Hepatic stellate cell (primary cell): ENCODE results near the gene KIAA1217.
"Not testable (repeated sequence)": the region's sequence is repeated elsewhere in the genome, so short reads cannot be mapped to it uniquely, and the experiment has no call there.

Source experiments
- DNase-seq: peaks from one replicate; pipeline ENCODE4 v3.0.0; 2011; ENCODE audit warnings: low spot score

Gene KIAA1217

DNA sequence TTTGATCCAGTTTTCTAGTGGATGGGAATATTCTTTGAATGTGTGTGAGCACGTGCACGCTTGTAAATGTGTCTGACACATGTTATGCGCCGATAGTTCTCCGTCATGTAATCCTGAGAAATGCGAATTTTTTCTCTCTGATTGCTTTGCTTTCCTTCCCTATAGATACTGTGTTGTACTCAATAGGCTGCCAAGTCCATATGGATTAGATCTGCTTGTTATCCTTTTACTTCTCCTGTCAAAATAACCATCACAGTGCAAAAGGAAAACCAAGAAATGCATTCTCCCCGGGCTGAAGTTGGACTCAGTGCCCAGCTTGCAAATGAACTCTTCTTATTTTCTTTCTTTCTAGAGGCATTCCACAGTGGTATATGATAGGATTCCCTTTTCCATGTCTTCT is 131.9 kb downstream of the KIAA1217 start:
- DNase-seq = no peak

GRCh38 chr10:24341371-24341770 is 132.4 kb downstream of the KIAA1217 start:
- DNase-seq = no peak

GRCh38 chr10:24341897-24342296 is 133.0 kb downstream of the KIAA1217 start:
- no peak for DNase-seq

DNA sequence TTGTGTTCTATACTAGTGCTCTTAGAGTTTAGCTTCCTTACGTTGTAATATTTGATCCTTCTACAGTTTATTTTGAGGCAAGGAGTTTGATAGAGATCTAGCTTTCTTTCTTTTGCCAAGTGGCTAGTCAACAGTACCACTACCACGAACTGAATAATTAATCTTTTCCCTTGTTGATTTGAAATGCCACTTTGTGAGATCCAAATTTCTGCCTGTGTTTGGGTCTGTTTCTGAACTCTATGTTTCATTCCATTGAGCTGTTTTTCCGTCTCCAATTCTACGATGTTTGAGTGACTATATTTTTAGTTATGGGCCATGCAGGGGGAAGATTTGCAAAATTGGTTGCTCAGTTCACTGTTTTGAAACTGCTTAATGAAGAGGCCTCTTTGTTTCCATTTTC is 134.7 kb downstream of the KIAA1217 start:
- DNase-seq = no peak

- DNase-seq = peak; percentile 75
Measured at GRCh38 chr10:24344279-24344678, 135.3 kb downstream of the KIAA1217 start.

GRCh38 chr10:24344695-24345463 is 135.9 kb downstream of the KIAA1217 start:
- DNase-seq = no peak

DNA sequence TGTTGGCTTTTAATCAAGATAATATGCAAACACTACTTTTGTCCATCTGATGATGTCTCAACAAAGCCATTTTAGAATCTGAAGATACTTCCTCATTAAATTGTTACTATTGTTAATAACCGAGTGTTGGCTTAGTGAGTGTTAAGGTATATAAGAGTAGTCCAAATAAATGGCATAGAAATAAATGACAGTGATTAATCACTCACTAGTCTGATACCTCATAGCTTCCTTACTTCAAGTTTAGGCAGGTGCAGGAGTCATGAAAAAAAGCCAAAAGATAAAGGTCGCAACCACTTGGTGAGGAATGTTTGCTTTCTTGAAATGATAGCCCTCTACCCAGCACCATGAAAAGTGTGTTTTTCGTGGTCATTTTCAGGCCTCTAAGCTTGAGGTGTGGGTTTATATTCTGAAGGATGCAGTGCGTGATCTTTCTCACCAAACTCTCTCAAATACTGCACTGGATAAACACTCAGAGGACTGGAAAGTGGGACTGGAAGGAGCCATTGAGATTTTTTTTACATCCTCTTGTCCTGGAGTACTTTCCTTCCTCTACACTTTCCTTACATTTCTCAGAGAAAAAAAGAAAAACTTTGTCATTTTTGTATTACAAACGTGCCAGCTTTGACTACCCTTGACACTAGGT is 138.1 kb downstream of the KIAA1217 start:
- no peak for DNase-seq

DNA sequence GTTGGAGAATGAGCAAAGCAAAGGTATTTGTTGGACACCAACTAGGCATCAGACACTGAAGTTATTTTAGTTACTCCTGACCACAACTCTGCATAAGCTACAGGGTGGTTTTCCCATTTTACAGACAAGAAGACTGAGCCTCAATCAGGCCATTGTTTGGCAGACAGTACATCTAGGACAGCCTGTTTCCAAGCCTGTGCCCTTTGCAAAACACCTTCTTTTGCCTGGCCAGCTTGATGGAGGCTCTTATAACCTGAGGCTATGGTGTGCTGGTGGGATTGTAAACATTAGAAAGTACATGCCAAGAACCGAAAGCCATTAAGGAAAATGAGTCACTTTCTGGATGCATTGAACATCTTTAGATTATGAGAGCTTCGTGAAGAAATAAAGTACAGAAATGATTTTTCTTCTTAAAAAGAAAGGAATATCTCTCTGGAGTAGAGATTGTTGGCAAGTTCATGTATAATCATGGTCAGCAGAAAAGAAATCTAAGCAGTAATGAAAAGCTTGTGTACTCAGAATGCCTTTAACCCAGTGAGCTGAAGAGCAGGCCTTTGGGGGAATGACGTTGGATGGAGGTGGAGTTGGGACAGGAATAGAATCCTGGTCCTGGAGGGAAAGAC is 140.6 kb downstream of the KIAA1217 start:
- no peak for DNase-seq

- no peak for DNase-seq
Measured at GRCh38 chr10:24350070-24350921, 141.4 kb downstream of the KIAA1217 start.

DNA sequence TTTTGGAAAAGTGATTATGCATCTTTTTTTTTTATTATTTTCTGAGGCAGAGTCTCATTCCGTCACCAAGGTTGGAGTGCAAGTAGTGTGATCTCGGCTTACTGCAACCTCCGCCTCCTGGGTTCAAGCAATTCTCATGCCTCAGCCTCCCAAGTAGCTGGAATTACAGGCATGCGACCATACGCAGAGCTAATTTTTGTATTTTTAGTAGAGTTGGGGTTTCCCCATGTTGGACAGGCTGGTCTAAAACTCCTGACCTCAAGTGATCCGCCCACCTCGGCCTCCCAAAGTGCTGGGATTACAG is 141.9 kb downstream of the KIAA1217 start:
- DNase-seq = not testable (repeated sequence)

GRCh38 chr10:24351961-24352360 is 143.0 kb downstream of the KIAA1217 start:
- no peak for DNase-seq

- no peak for DNase-seq
Measured at GRCh38 chr10:24352399-24352798, 143.5 kb downstream of the KIAA1217 start.

GRCh38 chr10:24353319-24353718 is 144.4 kb downstream of the KIAA1217 start:
- no peak for DNase-seq

DNA sequence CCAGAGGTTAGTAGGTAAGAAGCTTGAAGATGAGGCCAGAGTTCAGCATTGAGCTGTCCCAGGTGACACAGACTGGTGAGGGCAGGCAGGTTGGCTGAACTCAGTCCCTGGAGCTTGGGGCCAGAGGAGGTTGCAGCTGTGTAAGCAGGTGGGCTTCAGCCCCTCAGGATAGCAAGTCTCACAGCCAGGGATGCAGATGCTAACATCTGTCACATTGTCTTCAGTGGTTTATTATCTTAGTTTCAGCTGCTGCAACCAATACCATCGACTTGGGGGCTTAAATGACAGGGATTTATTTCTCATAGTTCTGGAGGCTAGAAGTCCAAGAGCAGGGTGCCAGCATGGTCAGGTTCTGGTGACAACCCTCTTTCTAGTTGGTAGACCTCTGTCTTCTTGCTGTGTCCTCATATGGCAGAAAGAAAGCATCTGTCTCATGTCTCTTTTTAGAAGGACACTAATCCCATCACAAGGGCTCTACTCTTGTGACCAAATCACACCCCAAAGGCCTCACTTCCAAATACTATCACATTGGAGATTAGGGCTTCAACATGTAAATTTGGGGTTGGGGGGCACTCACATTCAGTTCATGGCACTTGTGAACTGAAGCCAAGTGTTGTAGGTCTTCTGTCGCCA is 146.2 kb downstream of the KIAA1217 start:
- no peak for DNase-seq

GRCh38 chr10:24357344-24358004 is 148.5 kb downstream of the KIAA1217 start:
- DNase-seq = no peak

- DNase-seq = no peak
Measured at GRCh38 chr10:24358022-24358421, 149.1 kb downstream of the KIAA1217 start.

GRCh38 chr10:24360282-24361127 is 151.6 kb downstream of the KIAA1217 start:
- peak; percentile 53 for DNase-seq

GRCh38 chr10:24363070-24363469 is 154.1 kb downstream of the KIAA1217 start:
- DNase-seq = peak; percentile 36

DNA sequence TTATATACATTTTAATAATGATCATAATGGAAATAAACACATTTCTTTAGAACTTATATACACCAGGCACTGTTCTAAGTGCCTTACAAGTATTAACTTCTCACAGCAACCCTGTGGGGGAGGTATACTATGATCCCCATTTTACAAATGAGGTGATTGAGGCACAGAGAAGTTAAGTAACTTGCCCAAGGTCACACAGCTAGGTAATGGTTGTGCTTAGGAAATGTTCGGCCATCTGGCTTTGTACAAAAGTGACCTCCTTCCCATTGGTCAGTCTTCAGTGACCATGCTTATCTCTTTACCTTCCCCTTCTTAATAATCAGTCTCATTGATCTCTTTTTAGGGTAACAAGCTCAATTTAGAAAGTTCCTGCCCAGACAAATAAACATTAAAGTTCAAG is 158.8 kb downstream of the KIAA1217 start:
- no peak for DNase-seq

- no peak for DNase-seq
Measured at GRCh38 chr10:24370877-24371276, 161.9 kb downstream of the KIAA1217 start.

DNA sequence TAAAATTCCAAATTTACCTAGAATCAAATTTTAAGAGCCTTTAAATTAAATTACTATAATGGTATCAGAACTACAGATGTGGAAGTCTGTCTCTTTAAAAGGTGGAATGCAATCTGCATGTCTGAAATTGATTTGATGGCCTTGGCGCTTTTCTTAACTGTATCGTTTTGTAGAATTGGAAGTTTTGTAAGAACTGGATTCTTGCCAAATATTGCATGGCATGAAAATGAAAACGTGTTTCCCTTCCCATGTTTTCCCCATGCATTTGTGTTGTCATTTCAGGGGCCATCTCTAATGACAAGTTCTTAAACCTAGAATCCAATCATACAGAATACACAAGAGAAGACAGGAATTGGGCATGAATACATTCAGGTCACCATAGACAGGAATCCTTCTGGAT is 162.5 kb downstream of the KIAA1217 start:
- no peak for DNase-seq
